GM19240 (cell line): ENCODE data around the gene RBM46.

Experiments used
- DNase-seq: peaks from one replicate; pipeline ENCODE4 v3.0.0; 2011; ENCODE audit warnings: low spot score; ENCODE audit not compliant: insufficient read length

Gene RBM46

DNA sequence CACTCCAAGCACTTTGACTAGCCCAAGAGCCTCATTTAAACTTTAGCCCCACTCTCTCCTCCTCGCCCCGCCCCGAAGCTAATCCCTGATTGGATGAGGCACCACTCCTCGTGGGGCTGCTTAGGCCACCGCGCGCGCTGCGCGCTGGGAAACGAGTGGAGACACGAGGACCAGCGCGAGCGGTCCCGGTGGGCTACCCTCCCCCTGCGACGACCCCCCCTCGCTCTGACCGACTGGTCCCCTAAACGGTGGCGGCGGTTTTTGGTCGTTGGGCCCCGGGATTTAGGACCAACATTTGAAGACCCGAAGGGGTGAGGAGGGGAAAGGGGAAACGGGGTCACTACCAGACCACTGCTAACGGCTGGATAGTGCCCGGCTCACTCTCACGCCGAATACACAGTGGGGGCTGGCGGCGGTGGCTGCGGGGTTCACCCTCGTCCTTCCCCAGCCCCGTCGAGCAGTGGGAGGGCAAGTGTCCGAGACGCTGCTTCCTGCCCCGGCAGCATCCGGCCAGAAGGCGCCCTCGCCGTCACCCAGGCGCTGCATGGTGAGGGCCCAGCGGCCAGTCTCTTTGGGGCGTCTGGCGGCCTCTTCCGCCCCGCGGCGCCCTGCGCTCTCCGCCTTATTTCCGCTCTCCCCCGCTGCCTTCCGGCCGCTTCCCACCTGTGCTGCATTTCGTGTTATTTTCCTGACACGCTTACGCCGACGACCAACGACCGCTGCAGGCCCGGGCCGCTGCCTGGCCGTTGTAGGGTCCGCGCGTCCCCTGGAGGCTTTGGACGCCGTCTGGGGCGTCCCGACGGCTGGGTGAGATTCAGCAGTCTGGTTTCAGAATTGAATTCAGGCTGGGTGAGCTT, at the start of gene RBM46:
Gene RBM46 (plus strand): TSS at position 147 of the 857 bp plus-strand sequence. CDS start 15,481 bp downstream, outside the sequence.
- DNase-seq, result no peak

GRCh38 chr4:154731756-154732155, 49.3 kb upstream of the RBM46 start:
- no peak for DNase-seq

DNA sequence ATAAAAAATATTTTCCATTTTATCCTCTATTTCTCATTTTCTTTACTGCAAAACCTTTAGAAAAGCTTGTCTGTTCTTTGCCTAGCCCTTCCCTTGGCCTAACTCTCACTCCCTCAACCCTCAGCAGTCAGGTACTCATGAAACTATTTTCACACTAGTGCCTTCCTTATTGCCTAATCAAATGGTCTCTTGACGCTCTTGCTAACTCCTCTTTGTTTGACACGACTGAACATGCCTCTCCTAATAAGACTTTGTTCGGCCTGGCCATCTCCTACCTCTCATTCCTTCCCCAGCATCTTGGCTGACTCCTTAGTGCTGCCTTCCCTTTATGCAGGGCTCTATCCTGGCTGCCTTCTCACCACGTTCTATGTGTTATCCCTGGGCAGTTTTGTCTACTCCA, 48.4 kb upstream of the RBM46 start:
- no peak for DNase-seq

GRCh38 chr4:154736770-154737169, 44.3 kb upstream of the RBM46 start:
- no peak for DNase-seq

DNA sequence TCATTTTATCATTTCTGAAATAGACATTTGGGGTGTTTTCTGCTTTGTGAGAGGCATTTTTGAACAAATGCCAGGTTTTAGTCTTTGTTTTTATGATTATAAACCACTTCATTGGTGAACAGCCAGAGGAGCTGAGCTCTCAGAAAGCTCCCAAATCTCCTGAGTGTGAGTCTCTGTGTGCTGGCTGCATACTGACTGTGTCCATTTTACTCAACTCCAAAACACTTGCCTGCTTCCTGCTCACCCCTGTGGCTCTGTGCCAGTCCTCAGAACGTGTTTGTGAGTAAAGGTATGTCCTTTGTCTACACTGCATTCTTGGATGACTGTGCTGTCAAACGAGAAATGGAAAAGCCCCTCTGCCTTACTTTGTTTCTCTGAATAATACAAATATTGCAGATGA, 42.6 kb upstream of the RBM46 start:
- DNase-seq, result no peak

DNA sequence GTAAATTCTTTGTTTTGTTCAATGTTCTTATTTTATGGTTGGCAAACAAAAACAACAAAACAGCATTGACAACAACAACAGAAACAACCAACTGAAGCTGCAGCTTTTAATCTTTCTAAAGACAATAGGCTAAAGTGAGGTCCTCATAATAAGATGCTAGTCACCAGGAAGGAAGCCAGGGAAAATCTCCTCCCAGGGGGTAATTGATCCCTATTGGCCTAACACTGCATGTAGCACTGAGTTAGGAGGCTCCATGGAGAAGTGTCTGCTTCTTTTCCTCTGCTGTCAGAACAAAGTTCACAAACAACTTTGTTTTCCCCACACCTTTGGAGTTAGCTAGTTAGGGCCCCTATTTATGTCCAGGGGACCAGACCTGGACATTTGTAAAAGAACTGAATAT, 42.0 kb upstream of the RBM46 start:
- no peak for DNase-seq

DNA sequence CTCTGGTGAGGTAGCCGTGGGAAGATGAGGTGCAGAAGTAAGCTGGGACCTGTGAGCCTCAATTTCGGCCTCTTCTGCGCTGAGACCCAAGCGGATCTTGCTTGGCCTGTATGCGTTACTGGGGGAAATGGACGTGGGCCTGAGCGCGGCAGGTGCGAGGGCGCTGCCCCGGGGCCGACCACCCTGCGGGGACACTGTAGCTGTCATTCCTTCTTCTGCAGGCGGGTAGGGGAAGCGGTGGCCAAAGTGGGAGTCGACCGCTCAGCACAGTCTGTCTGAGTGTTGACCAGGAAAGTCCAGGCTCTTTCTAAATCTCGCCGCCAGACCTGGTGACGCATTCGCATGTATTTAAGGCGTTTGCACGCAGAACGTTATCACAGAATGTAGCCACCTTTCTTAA, 40.6 kb upstream of the RBM46 start:
- no peak for DNase-seq

GRCh38 chr4:154741131-154741665, 39.9 kb upstream of the RBM46 start:
- no peak for DNase-seq

DNA sequence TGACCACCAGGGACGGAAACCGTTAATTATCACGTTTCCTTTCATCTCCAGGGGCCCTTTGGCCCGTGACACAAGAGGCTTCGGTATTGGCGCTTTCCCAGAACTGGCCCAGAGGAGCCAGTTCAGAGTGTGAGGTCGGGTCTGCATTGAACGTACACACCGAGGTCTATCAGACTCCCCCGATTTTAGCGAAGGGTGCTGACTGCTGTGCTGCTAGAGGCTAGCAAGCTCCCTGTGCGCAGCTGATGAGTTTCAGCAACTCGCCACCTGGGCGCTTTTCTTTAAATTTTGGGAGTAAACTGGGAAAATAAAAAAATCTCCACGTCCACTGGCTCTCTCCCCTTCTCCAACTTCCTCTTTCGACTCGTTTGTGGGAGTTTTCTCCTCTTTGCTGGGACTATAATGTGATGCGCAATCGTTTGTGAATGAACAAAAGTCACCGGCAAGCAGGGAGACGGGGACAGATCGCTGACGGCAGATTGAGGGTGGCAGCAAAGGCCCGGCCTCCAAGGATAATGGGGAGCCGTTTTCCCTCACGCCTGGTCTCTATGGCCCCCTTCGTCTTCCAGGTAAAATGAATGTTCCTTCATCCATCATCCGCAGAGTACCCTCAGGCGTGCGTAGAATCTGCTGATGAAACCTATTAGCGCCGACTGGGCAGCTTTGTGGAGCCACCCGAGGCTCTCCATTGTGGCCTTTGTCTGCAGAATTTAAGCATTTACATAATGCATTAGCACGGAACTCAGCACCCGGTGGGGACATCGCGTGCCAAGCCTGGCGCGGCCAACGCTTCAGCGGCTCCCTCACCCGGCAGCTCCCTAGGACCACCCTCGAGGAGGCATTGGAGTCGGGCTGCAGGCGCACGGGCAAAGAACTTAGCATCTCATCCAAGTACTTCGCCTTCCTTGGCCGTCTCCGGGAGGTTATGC, 38.9 kb upstream of the RBM46 start:
- DNase-seq, result no peak

- DNase-seq, result no peak
Measured at GRCh38 chr4:154743683-154744340, 37.3 kb upstream of the RBM46 start, which contains the start of gene LRAT. Gene LRAT, plus strand, starts transcription at chr4:154744000. Its CDS starts 327 bp downstream, at chr4:154744327.

DNA sequence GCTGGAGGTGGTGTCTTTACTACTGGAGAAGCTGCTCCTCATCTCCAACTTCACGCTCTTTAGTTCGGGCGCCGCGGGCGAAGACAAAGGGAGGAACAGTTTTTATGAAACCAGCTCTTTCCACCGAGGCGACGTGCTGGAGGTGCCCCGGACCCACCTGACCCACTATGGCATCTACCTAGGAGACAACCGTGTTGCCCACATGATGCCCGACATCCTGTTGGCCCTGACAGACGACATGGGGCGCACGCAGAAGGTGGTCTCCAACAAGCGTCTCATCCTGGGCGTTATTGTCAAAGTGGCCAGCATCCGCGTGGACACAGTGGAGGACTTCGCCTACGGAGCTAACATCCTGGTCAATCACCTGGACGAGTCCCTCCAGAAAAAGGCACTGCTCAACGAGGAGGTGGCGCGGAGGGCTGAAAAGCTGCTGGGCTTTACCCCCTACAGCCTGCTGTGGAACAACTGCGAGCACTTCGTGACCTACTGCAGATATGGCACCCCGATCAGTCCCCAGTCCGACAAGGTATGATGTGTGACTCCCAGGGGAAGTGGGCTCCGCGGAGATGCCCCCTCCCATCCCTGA, 36.6 kb upstream of the RBM46 start:
- DNase-seq, result no peak

DNA sequence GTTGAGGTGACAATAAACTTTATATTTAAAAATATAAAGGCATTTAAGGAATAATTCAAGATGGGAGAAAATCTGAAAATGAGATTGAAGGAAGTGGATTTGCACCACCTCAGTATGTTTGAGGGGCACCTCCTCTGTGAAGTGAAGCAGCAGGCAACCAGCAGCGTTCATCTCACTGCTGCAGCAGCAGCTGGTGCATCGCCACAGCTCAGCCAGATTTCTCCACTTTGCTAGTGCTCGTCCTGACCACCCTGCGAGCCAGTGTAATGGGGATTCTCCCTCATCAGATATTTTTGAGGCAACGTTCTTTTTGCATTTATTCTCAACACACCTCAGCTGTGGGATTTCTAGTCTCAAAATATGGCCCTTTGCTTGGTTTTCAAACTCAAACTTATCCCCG, 23.4 kb upstream of the RBM46 start:
- DNase-seq, result no peak

- DNase-seq, result no peak
Measured at GRCh38 chr4:154760895-154761294, 20.2 kb upstream of the RBM46 start.

DNA sequence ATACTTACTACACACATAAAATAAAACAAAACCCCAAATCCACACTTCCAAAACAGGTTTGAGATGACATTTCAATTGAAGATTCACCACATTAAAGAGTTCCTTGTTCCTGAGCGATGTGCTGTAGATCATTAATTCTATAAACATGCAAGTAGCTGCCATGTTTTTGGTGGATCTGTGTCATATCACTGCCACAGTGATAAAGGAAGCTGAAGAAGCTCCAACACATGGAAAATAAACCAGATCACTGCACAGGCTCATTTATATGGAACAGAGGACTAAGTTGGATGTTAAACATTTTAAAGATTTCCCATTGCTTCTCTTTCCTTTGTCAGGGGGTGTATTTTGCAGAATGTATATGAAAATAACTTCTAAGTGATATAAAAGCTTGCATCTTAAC, 2.8 kb upstream of the RBM46 start:
- DNase-seq, result no peak

- no peak for DNase-seq
Measured at GRCh38 chr4:154779362-154779947, 1.6 kb upstream of the RBM46 start.

GRCh38 chr4:154781983-154782293, 866 bp downstream of the RBM46 start:
- no peak for DNase-seq

DNA sequence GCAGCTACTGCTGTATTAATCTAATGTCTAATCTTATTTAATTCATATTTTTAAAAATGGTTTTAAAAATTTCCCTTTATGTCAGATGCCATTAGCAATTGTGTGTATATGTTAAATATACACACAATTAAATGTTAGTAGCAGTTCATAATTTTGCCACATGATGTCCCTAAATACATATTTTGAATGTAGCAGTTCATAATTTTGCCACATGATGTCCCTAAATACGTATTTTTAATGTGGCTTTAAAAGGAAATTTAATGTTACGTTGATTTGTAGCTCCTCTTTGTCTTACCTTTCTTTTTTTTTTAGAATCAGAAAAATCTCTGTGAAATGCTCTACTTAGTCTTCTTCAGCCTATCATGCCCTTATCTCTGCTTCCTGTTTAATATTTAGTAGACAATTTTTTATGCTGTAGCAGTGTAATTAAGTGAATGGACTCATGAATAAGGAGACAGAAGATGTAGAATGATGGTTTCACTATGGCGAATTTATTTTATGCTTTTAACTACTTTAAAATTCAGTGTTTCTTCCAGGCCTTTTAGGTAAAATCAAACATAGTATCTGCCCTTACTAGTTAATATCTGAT, 26.1 kb downstream of the RBM46 start:
- DNase-seq, result no peak

DNA sequence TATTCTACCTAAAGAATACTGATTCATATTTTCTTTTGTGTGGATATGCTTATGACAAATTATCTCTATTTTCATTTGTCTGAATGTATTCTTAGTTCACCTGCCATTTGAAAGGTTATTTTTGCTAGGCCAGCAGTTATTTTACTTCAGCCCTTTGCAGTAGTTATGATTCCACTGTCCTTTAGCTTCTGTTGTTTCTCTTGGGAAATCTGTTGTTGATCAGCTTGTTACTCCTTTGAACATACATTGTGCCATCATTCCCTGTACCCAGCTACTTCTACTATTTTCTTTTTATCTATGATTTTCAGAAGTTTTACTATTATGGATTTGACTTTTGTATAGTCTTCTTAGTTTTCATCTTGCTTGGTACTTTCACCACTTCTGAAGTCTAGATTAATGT, 37.2 kb downstream of the RBM46 start:
- DNase-seq, result no peak

DNA sequence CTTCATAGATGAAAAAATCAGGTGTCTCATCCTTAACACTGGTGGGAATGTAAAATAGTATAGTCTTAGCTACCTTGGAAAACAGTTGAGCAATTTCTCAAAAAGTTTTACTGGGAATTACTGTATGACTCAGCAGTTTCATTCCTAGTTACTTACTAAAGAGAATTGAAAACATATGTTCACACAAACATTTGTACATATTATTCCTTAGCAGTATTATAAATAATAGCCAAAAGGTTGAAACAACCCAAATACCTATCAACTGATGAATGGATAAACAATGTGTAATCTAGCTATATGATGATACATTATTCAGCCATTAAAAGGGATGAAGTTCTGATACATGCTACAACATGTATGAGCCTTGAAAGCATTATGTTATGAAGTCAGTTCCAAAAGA, 41.7 kb downstream of the RBM46 start:
- no peak for DNase-seq

GRCh38 chr4:154836030-154836429, 55.0 kb downstream of the RBM46 start:
- DNase-seq, result no peak
